Kidney tubule cell (primary cell): ENCODE data around the gene BICD2.
A peak's percentile ranks its signal among the peaks of the same experiment; 100 is the strongest.
"Not testable (repeated sequence)": the region's sequence is repeated elsewhere in the genome, so short reads cannot be mapped to it uniquely, and the experiment has no call there.

Source experiments
- DNase-seq: peaks from one replicate; pipeline ENCODE4 v3.0.0-alpha.2; 2018; ENCODE audit warnings: low spot score

Gene BICD2

DNA sequence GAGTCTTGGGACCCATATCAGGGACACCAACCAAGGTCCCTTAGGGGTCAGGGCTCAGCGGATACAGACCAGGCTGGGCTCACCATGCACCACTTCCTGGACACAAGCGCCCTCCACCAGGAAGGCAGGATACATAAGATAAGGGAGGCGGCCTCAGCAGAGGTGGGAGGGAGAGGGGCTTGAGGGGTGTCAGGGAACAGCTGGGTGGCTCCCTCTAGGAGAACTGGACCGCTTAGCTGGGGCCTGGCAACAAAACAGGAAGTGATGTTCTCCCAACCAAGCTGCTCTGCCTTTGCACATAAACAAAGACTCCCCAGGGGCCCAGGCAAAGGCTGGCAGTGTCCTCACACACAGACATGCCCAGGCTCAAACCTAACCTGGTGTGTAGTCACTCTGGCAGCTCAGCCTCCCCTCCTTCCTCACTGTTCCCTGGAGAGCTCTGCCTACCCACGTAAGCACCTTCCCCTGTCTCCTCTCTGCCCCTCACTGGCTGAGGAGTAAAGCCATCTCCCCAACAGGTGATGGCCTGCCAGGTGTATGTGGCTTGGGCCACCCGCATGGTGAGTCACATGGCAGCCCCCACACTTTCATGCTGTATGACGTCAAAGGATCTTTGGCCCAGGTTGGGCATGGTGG, 5.8 kb upstream of the BICD2 start:
- DNase-seq = no peak

- no peak for DNase-seq
Observed at GRCh38 chr9:92769990-92770359, 5.3 kb upstream of the BICD2 start.

DNA sequence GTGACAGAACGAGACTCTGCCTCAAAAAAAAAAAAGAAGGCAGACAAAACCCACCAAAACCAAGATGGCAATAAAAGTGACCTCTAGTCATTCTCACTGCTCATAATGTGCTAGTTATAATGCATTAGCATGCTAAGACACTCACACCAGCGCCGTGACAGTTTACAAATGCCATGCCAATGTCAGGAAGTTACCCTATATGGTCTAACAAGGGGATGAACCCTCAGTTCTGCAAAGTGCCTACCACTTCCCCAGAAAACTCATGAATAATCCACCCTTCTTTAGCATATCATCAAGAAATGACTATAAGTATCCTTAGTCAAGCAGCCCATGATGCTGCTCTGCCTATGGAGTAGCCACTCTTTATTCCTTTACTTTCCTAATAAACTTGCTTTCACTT, 4.7 kb upstream of the BICD2 start:
- DNase-seq = no peak

- not testable (repeated sequence) for DNase-seq
Observed at GRCh38 chr9:92768816-92769215, 4.2 kb upstream of the BICD2 start.

GRCh38 chr9:92767066-92768054, 2.7 kb upstream of the BICD2 start:
- no peak for DNase-seq

GRCh38 chr9:92764988-92765936, 629 bp upstream of the BICD2 start:
- DNase-seq = peak; percentile 98

DNA sequence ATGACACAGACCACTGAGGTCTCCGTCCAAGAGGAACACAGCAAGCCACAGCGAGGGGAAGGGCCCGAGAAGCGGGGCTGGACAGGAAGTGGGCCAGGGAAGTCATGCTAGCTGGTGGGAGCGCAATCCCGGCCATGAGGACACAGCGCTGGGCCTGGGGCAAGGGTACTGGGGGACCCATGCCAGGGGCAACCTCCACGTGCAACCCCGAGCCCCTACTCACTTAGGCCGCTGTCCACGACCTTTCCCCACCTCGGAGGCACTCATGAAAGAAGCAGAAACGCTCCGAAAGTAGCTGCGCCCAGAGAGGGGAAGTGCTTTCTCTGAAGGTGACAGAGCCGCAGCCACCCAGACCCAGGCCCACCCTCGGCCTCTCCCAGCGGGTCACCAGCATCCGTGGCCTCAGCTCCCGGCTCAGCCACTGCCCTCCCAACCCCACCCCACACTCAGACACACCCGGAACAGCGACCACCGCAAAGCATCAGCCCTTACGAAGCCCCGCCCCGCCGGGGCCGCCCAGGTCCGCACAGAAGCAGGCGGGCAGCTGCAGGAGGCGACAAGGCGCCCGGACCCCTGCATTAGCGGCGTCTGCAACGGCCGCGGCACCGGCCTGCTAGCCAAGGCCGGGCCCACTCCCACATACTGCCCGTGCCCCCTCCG, 782 bp downstream of the BICD2 start:
- peak; percentile 29 for DNase-seq

GRCh38 chr9:92762781-92763708, 1.6 kb downstream of the BICD2 start:
- no peak for DNase-seq

- no peak for DNase-seq
Observed at GRCh38 chr9:92762196-92762595, 2.4 kb downstream of the BICD2 start.

- no peak for DNase-seq
Observed at GRCh38 chr9:92761686-92762085, 2.9 kb downstream of the BICD2 start.

GRCh38 chr9:92760494-92760893, 4.1 kb downstream of the BICD2 start:
- no peak for DNase-seq

GRCh38 chr9:92760070-92760469, 4.6 kb downstream of the BICD2 start:
- no peak for DNase-seq

DNA sequence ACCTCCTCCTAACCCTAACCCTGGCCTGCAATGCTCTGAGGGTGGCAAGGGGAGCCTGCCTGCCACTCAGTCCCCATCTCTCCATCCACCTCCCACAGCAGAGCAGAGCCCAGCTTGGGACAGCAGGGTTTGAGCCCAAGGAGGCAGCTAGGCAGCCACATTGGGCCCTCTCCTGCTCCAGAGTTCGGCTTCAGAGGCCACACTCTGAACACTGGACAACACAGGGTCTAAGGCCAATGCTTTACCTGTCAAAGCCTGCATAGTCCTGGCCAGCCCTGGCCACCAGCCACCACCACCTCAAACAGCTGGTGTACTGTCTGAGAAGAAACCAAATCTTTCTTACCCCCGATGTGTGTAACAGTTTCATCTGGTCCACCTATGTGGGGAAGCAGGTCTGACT, 5.2 kb downstream of the BICD2 start:
- no peak for DNase-seq

DNA sequence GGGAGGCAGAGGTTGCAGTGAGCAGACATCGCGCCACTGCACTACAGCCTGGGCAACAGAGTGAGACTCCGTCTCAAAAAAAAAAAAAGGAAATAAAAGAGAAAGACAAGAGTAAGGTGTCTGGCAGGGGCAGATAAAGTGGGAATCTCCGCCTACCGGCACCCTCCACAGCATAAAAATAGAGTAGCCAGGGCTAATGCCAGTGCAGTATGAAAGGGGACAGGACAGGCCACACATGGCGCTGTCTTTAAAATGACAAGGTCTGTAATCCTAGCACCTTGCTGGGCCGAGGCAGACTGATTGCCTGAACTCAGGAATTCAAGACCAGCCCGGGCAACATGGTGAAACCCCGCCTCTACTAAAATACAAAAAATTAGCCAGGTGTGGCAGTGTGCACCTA, 7.8 kb downstream of the BICD2 start:
- DNase-seq = no peak

GRCh38 chr9:92754091-92754745, 10.4 kb downstream of the BICD2 start:
- no peak for DNase-seq

GRCh38 chr9:92752812-92753404, 11.7 kb downstream of the BICD2 start:
- no peak for DNase-seq

DNA sequence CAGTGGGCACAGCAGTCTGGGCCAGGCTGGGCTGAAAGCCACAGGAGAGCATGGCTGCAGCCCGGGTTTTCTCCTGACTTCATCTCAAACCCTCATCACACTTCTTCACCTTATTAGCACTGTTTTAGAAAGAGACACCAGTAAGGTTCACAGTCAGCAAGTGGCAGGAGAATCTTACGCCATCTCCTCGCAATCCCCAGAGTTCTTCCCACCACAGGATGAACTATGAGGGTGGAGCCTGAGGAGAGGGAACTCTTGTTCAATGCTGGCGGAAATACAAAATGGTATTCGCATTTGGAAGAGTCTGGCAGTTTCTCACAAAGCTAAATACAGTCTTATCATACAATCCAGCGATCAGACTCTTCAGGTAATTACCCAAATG, 14.7 kb downstream of the BICD2 start:
- DNase-seq = no peak

- no peak for DNase-seq
Observed at GRCh38 chr9:92749071-92749933, 15.3 kb downstream of the BICD2 start.

DNA sequence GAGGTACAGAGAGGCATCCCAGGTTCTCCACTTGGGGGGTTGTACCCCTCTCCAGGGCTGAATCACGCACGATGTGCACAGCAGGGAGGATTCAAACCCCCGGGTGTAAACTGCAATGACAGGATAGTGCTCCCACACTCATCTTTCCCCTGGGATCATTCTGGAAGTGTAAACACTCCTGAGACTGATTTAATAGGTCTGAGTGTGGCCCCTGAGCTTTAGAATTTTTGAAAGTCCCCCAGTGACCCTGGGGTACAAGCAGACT, 16.5 kb downstream of the BICD2 start:
- DNase-seq = no peak
